Stimulated activated CD4-positive, alpha-beta T cell treated with anti-CD3 and anti-CD28 coated beads, TNF-alpha, amount 100 ng/mL, for 24 hours (primary cell): ENCODE measurements around the gene LIMCH1.

Experiments
- DNase-seq, 3 experiments: peaks; one replicate each; pipeline ENCODE4 v3.0.0-alpha.2; 2020; ENCODE audit warnings: low read depth in 3 of 3

LIMCH1 gene

GRCh38 chr4:41561244-41561643 is 23.3 kb downstream of the LIMCH1 start:
- no peak for DNase-seq

GRCh38 chr4:41567186-41567585 is 29.2 kb downstream of the LIMCH1 start:
- no peak for DNase-seq

- DNase-seq, result no peak
Measured at GRCh38 chr4:41568363-41568762, 30.4 kb downstream of the LIMCH1 start.

GRCh38 chr4:41569961-41570360 is 32.0 kb downstream of the LIMCH1 start:
- DNase-seq, result no peak

- DNase-seq, result no peak
Measured at GRCh38 chr4:41571422-41571821, 33.5 kb downstream of the LIMCH1 start.

- no peak for DNase-seq
Measured at GRCh38 chr4:41572516-41572915, 34.6 kb downstream of the LIMCH1 start.

- no peak for DNase-seq
Measured at GRCh38 chr4:41572956-41573355, 35.0 kb downstream of the LIMCH1 start.

GRCh38 chr4:41573502-41574001 is 35.6 kb downstream of the LIMCH1 start:
- no peak for DNase-seq

- DNase-seq, result no peak
Measured at GRCh38 chr4:41575207-41575606, 37.2 kb downstream of the LIMCH1 start.

- DNase-seq, result no peak
Measured at GRCh38 chr4:41575665-41576064, 37.7 kb downstream of the LIMCH1 start.

GRCh38 chr4:41579043-41579442 is 41.1 kb downstream of the LIMCH1 start:
- no peak for DNase-seq

- DNase-seq, result no peak
Measured at GRCh38 chr4:41579526-41579925, 41.6 kb downstream of the LIMCH1 start.

- DNase-seq, result no peak
Measured at GRCh38 chr4:41580007-41580406, 42.0 kb downstream of the LIMCH1 start.

- DNase-seq, result no peak
Measured at GRCh38 chr4:41586675-41587225, 48.8 kb downstream of the LIMCH1 start.

- no peak for DNase-seq
Measured at GRCh38 chr4:41587286-41587685, 49.3 kb downstream of the LIMCH1 start.

- DNase-seq, result no peak
Measured at GRCh38 chr4:41590591-41590990, 52.6 kb downstream of the LIMCH1 start.

GRCh38 chr4:41594432-41594831 is 56.5 kb downstream of the LIMCH1 start:
- DNase-seq, result no peak

- DNase-seq, result no peak
Measured at GRCh38 chr4:41597494-41597893, 59.5 kb downstream of the LIMCH1 start.

GRCh38 chr4:41598580-41598979 is 60.6 kb downstream of the LIMCH1 start:
- DNase-seq, result no peak

- DNase-seq, result no peak
Measured at GRCh38 chr4:41599192-41599786, 61.3 kb downstream of the LIMCH1 start.

- DNase-seq, result no peak
Measured at GRCh38 chr4:41600243-41600912, 62.4 kb downstream of the LIMCH1 start.

- no peak for DNase-seq
Measured at GRCh38 chr4:41601025-41601424, 63.1 kb downstream of the LIMCH1 start.

- no peak for DNase-seq
Measured at GRCh38 chr4:41602113-41602512, 64.2 kb downstream of the LIMCH1 start.
